Astrocyte (in vitro differentiated cells and primary cell): ENCODE data around the gene DUS4L. TPM values are rescaled to one million over a fixed set of nuclear protein-coding genes. Genes with fewer than 3 reads are reported as not detected.

Experiments used
- DNase-seq: peaks from one replicate; pipeline ENCODE4 v3.0.0-alpha.2; 2010; ENCODE audit warnings: low read depth
- FAIRE-seq: peaks from 2 replicates; lab custom pipeline; 2011; peaks lifted over from hg19 to GRCh38; lab: Jason Lieb, UNC
- H2AFZ ChIP-seq: 2 replicates; pipeline ENCODE4 v1.6.0; 2012; ENCODE audit warnings: low read depth, low read length, inconsistent platforms
- H3K27ac ChIP-seq: 2 replicates; pipeline ENCODE4 v1.5.1; 2011; ENCODE audit warnings: low read depth, low read length, inconsistent platforms
- H3K27me3 ChIP-seq: 2 replicates; pipeline ENCODE4 v1.6.0; 2011; ENCODE audit warnings: low read length, inconsistent platforms; ENCODE audit not compliant: insufficient read depth
- H3K36me3 ChIP-seq: 2 replicates; pipeline ENCODE4 v1.5.1; 2011; ENCODE audit warnings: low read length, inconsistent platforms; ENCODE audit not compliant: insufficient read depth
- H3K4me1 ChIP-seq: 2 replicates; pipeline ENCODE4 v1.5.1; 2011; ENCODE audit warnings: low read length, inconsistent platforms; ENCODE audit not compliant: insufficient read depth
- H3K4me2 ChIP-seq: 2 replicates; pipeline ENCODE4 v1.6.0; 2012; ENCODE audit warnings: low read length, inconsistent platforms
- H3K4me3 ChIP-seq: 2 replicates; pipeline ENCODE4 v1.5.1; 2011; ENCODE audit warnings: low read depth, mild to moderate bottlenecking, low read length, inconsistent platforms; ENCODE audit not compliant: insufficient read depth
- H3K79me2 ChIP-seq: 2 replicates; pipeline ENCODE4 v1.6.0; 2012; ENCODE audit warnings: mild to moderate bottlenecking, low read length, inconsistent platforms; ENCODE audit not compliant: insufficient read depth
- H3K9ac ChIP-seq: 2 replicates; pipeline ENCODE4 v1.6.0; 2012; ENCODE audit warnings: mild to moderate bottlenecking, low read length, inconsistent platforms
- H3K9me3 ChIP-seq: 2 replicates; pipeline ENCODE4 v1.5.1; 2012; ENCODE audit warnings: low read depth, mild to moderate bottlenecking, low read length, inconsistent platforms; ENCODE audit not compliant: insufficient read depth
- H4K20me1 ChIP-seq: 2 replicates; pipeline ENCODE4 v1.6.0; 2012; ENCODE audit warnings: low read length, inconsistent platforms; ENCODE audit not compliant: insufficient read depth
- H3K27ac Mint-ChIP-seq: one replicate; pipeline ENCODE4 v1.8.0; 2021; ENCODE audit warnings: mild to moderate bottlenecking, mixed read lengths; ENCODE audit not compliant: unreplicated experiment
- H3K27me3 Mint-ChIP-seq: one replicate; pipeline ENCODE4 v1.8.0; 2021; ENCODE audit warnings: low read depth, mixed read lengths; ENCODE audit not compliant: unreplicated experiment
- H3K36me3 Mint-ChIP-seq: one replicate; pipeline ENCODE4 v1.8.0; 2021; ENCODE audit warnings: low read depth, mixed read lengths; ENCODE audit not compliant: unreplicated experiment
- H3K4me1 Mint-ChIP-seq: one replicate; pipeline ENCODE4 v1.8.0; 2021; ENCODE audit warnings: low read depth, mixed read lengths; ENCODE audit not compliant: unreplicated experiment
- H3K4me3 Mint-ChIP-seq: one replicate; pipeline ENCODE4 v1.8.0; 2021; ENCODE audit warnings: mild to moderate bottlenecking, moderate library complexity, mixed read lengths; ENCODE audit not compliant: unreplicated experiment
- H3K9me3 Mint-ChIP-seq: one replicate; pipeline ENCODE4 v1.8.0; 2021; ENCODE audit warnings: mild to moderate bottlenecking, mixed read lengths; ENCODE audit not compliant: unreplicated experiment
- EZH2 ChIP-seq: IDR thresholded peaks from 2 replicates; pipeline ENCODE4 v1.6.1; 2012; ENCODE audit warnings: mild to moderate bottlenecking, low read length, inconsistent platforms; ENCODE audit not compliant: insufficient read depth
- total RNA-seq: library from RNA; stranded (reverse); gene quantifications from 2 replicates; pipeline ENCODE4 v1.2.1, GENCODE V29; 2021
- TF ChIP-seq, protein P1 (sequence below): IDR thresholded peaks from 2 replicates; pipeline ENCODE4 v1.5.1; 2011; ENCODE audit warnings: low read depth, mild to moderate bottlenecking, inconsistent platforms, low read length, moderate library complexity; ENCODE audit not compliant: insufficient read depth

The DUS4L gene
- total RNA-seq, 1 donor from 2014 or later: 6.3 TPM

DNA sequence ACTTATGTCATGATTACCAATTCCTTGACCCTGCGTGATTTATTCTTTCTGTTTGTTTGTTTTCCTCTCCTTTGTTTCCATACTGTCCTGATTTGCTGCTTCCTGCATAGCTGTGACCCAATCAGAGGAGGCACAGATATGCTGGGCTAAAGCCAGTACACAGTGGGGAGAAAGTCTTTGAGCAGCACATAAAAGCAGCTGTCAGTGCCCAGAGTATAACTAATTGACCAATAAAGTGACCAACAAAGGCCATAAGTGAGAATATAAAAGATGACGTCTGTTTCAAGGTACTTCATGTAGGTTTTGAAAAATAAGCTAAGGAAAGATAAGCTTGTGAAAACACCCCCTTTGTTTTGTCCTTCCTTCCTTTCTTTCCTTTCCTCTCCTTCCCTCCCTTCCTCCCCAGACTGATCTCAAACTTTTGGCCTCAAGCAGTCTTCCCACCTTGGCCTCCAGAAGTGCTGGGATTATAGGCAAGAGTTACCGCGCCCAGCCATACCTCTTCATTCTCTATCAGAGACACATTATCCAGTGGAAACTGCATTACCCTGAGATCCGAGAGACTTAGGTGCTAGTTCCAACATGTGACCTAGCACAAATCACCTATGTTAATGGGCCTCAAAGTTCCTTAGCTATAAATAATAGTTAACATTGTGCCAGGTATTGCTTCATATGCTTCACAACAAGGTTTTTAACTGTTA lies 33.3 kb downstream of the DUS4L start:
- Histone ChIP-seq H3K36me3 (peaks cover 15% of the 10 kb centered on the region), H2AFZ (no peak overlapping the region), H3K27ac (no peak overlapping the region), H3K27me3 (no peaks in the 10 kb centered on the region), H3K4me2 (peak overlapping the region; percentile 2), H3K9me3 (no peaks in the 10 kb centered on the region), H3K9ac (no peak overlapping the region), H4K20me1 (no peaks in the 10 kb centered on the region), H3K4me3 (no peak overlapping the region), H3K79me2 (no peaks in the 10 kb centered on the region), H3K4me1 (peaks cover 22% of the 10 kb centered on the region)
- Mint-ChIP-seq H3K36me3 (peaks cover 3% of the 10 kb centered on the region), H3K9me3 (no peaks in the 10 kb centered on the region), H3K4me3 (no peak overlapping the region), H3K27me3 (no peaks in the 10 kb centered on the region), H3K4me1 (peaks cover 15% of the 10 kb centered on the region), H3K27ac (no peak overlapping the region)
- DNase-seq (no peak), FAIRE-seq (peak; percentile 52)
- TF ChIP-seq, protein P1, sequence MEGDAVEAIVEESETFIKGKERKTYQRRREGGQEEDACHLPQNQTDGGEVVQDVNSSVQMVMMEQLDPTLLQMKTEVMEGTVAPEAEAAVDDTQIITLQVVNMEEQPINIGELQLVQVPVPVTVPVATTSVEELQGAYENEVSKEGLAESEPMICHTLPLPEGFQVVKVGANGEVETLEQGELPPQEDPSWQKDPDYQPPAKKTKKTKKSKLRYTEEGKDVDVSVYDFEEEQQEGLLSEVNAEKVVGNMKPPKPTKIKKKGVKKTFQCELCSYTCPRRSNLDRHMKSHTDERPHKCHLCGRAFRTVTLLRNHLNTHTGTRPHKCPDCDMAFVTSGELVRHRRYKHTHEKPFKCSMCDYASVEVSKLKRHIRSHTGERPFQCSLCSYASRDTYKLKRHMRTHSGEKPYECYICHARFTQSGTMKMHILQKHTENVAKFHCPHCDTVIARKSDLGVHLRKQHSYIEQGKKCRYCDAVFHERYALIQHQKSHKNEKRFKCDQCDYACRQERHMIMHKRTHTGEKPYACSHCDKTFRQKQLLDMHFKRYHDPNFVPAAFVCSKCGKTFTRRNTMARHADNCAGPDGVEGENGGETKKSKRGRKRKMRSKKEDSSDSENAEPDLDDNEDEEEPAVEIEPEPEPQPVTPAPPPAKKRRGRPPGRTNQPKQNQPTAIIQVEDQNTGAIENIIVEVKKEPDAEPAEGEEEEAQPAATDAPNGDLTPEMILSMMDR: no peak
- no peak for TF ChIP-seq EZH2

DNA sequence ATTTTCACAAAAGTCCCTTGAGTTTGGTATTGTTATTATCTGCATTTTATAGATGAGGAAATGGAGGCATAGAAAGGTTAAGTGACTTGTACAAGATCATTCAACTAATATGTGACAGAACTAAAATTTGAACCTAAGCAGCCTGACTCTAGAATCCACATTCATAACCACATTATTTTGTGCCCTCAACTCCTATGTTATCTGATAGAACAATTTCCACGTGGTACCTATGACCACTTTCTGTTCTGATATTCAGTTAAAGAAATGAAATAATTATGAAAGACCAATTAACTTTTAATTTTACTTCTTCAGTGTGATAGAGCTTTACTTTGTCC lies 33.8 kb downstream of the DUS4L start:
- H3K4me3 ChIP-seq: no peak overlapping the region
- H3K27me3 ChIP-seq: no peaks in the 10 kb centered on the region
- H3K9me3 ChIP-seq: no peaks in the 10 kb centered on the region
- no peaks in the 10 kb centered on the region for H3K79me2 ChIP-seq
- no peak overlapping the region for H3K27ac ChIP-seq
- peaks cover 16% of the 10 kb centered on the region for H3K36me3 ChIP-seq
- Mint-ChIP-seq H3K9me3 (no peaks in the 10 kb centered on the region), H3K36me3 (peaks cover under 1% of the 10 kb centered on the region), H3K27ac (no peak overlapping the region), H3K4me3 (no peak overlapping the region), H3K27me3 (no peaks in the 10 kb centered on the region), H3K4me1 (peaks cover 15% of the 10 kb centered on the region)
- H2AFZ ChIP-seq: no peak overlapping the region
- peaks cover 22% of the 10 kb centered on the region for H3K4me1 ChIP-seq
- H3K9ac ChIP-seq: no peak overlapping the region
- no peaks in the 10 kb centered on the region for H4K20me1 ChIP-seq
- DNase-seq: no peak
- no peak for FAIRE-seq
- no peak overlapping the region for H3K4me2 ChIP-seq
- no peak for TF ChIP-seq EZH2
- TF ChIP-seq, protein P1: no peak

DNA sequence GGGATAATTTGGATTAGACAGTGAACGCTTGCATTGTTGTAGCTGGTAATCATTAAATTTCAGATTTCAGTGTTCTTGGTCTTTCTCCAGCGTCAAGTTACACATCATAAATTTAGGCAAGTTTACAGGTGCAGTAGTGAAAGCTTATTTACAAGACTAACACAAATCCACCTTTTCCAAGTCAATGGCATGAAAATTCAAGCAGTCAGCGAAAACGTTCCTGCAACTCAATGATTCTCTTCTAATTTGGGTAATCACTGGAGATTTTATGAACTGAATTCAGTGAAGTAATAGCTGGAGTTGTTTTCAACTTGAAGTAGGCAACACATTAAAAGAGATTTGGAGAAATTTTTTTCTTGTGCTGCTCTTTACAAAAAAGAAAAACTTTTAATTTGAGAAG lies 34.2 kb downstream of the DUS4L start:
- H3K9me3 ChIP-seq: no peaks in the 10 kb centered on the region
- DNase-seq (no peak), FAIRE-seq (no peak)
- H3K27ac Mint-ChIP-seq: no peak overlapping the region
- H3K4me1 Mint-ChIP-seq: peaks cover 14% of the 10 kb centered on the region
- TF ChIP-seq, protein P1: no peak
- TF ChIP-seq EZH2: no peak
- H3K4me3 Mint-ChIP-seq: no peak overlapping the region
- no peaks in the 10 kb centered on the region for H3K36me3 Mint-ChIP-seq
- H3K27ac ChIP-seq: no peak overlapping the region
- H3K4me2 ChIP-seq: no peak overlapping the region
- no peaks in the 10 kb centered on the region for H3K27me3 ChIP-seq
- H3K9ac ChIP-seq: no peak overlapping the region
- H3K36me3 ChIP-seq: peaks cover 19% of the 10 kb centered on the region
- no peaks in the 10 kb centered on the region for H3K9me3 Mint-ChIP-seq
- H3K4me3 ChIP-seq: no peak overlapping the region
- no peaks in the 10 kb centered on the region for H4K20me1 ChIP-seq
- no peak overlapping the region for H2AFZ ChIP-seq
- peaks cover 22% of the 10 kb centered on the region for H3K4me1 ChIP-seq
- H3K27me3 Mint-ChIP-seq: no peaks in the 10 kb centered on the region
- H3K79me2 ChIP-seq: no peaks in the 10 kb centered on the region
